Trophoblast cell (in vitro differentiated cells and primary cell): ENCODE data around the gene GRB2.

Experiments used
- DNase-seq, 2 donors: peaks; one replicate each; pipeline ENCODE4 v3.0.0-alpha.2; 2016
- H2AFZ ChIP-seq: 2 replicates; pipeline ENCODE4 v1.6.1; 2013; ENCODE audit warnings: low read length, moderate library complexity, mild to moderate bottlenecking; ENCODE audit not compliant: insufficient read depth, poor library complexity
- H2AK5ac ChIP-seq: 2 replicates; pipeline ENCODE4 v1.6.1; 2013; ENCODE audit warnings: mild to moderate bottlenecking, low read length
- H2BK120ac ChIP-seq: 2 replicates; pipeline ENCODE4 v1.6.1; 2013; ENCODE audit warnings: low read length, mild to moderate bottlenecking, moderate library complexity; ENCODE audit not compliant: insufficient read depth, poor library complexity
- H2BK12ac ChIP-seq: 2 replicates; pipeline ENCODE4 v1.6.1; 2013; ENCODE audit warnings: mild to moderate bottlenecking, low read length, moderate library complexity
- H2BK5ac ChIP-seq: 2 replicates; pipeline ENCODE4 v1.6.1; 2013; ENCODE audit warnings: low read length, low read depth, moderate library complexity, mild to moderate bottlenecking; ENCODE audit not compliant: poor library complexity
- H3K14ac ChIP-seq: 2 replicates; pipeline ENCODE4 v1.6.1; 2013; ENCODE audit warnings: mild to moderate bottlenecking, low read length
- H3K18ac ChIP-seq: 2 replicates; pipeline ENCODE4 v1.6.1; 2013; ENCODE audit warnings: mild to moderate bottlenecking, low read length
- H3K23ac ChIP-seq: 2 replicates; pipeline ENCODE4 v1.6.1; 2013; ENCODE audit warnings: low read length
- H3K27ac ChIP-seq: 2 replicates; pipeline ENCODE4 v1.5.1; 2013; ENCODE audit warnings: low read depth, mild to moderate bottlenecking, inconsistent platforms, low read length, moderate library complexity
- H3K27me3 ChIP-seq: 2 replicates; pipeline ENCODE4 v1.6.1; 2013; ENCODE audit warnings: inconsistent platforms, mild to moderate bottlenecking, low read length, moderate library complexity; ENCODE audit not compliant: insufficient read depth
- H3K36me3 ChIP-seq, 2 experiments: 1 replicate in 1 of 2; 2 replicates in 1 of 2; pipeline ENCODE4 v1.6.1; 2013; ENCODE audit warnings: low read length in 2 of 2, mild to moderate bottlenecking in 2 of 2, moderate library complexity in 1 of 2; ENCODE audit not compliant: insufficient read depth in 2 of 2, control insufficient read depth in 1 of 2
- H3K4ac ChIP-seq: 2 replicates; pipeline ENCODE4 v1.6.1; 2013; ENCODE audit warnings: low read depth, mild to moderate bottlenecking, low read length, moderate library complexity
- H3K4me1 ChIP-seq, 2 experiments: 1 replicate in 1 of 2; 2 replicates in 1 of 2; pipeline ENCODE4 v1.6.1; 2013; ENCODE audit warnings: low read length in 2 of 2, mild to moderate bottlenecking in 2 of 2, moderate library complexity in 1 of 2; ENCODE audit not compliant: insufficient read depth in 2 of 2, control insufficient read depth in 1 of 2
- H3K4me2 ChIP-seq: 2 replicates; pipeline ENCODE4 v1.6.1; 2013; ENCODE audit warnings: inconsistent platforms, mild to moderate bottlenecking, low read length, moderate library complexity
- H3K4me3 ChIP-seq: 2 replicates; pipeline ENCODE4 v1.5.1; 2013; ENCODE audit warnings: mild to moderate bottlenecking, low read depth, low read length, inconsistent platforms
- H3K79me1 ChIP-seq: one replicate; pipeline ENCODE4 v1.6.1; 2013; ENCODE audit warnings: low read length
- H3K79me2 ChIP-seq: 2 replicates; pipeline ENCODE4 v1.6.1; 2013; ENCODE audit warnings: low read length, mild to moderate bottlenecking; ENCODE audit not compliant: control insufficient read depth, insufficient read depth, poor library complexity
- H3K9ac ChIP-seq: 2 replicates; pipeline ENCODE4 v1.6.1; 2013; ENCODE audit warnings: mild to moderate bottlenecking, low read length
- H3K9me3 ChIP-seq: 2 replicates; pipeline ENCODE4 v1.6.1; 2013; ENCODE audit warnings: low read depth, mild to moderate bottlenecking, control low read depth, inconsistent platforms, low read length; ENCODE audit not compliant: insufficient read depth
- H4K12ac ChIP-seq: 2 replicates; pipeline ENCODE4 v1.6.1; 2013; ENCODE audit warnings: low read depth, mild to moderate bottlenecking, low read length, moderate library complexity
- H4K8ac ChIP-seq: 2 replicates; pipeline ENCODE4 v1.6.1; 2013; ENCODE audit warnings: low read depth, mild to moderate bottlenecking, low read length, moderate library complexity
- H4K91ac ChIP-seq: one replicate; pipeline ENCODE4 v1.6.1; 2013; ENCODE audit warnings: low read depth, mild to moderate bottlenecking, low read length, moderate library complexity
- WGBS: extraction: QIAGEN DNeasy Blood & Tissue Kit; methylation state at CpG from one replicate; pipeline ENCODE4 v1.1.7; 2013; ENCODE audit warnings: missing lambda C conversion rate; ENCODE audit not compliant: insufficient read length, insufficient coverage; ENCODE audit errors: extremely low coverage; 5-methylcytosine and 5-hydroxymethylcytosine counted together

The GRB2 gene

GRCh38 chr17:75321506-75321905, 84.0 kb downstream of the GRB2 start:
- no CpG with 5 or more reads among the region's 10 CpGs for WGBS

GRCh38 chr17:75319904-75320691, 85.4 kb downstream of the GRB2 start:
- H2BK12ac ChIP-seq, result no peak overlapping the region
- H2BK120ac ChIP-seq, result no peak overlapping the region
- H3K9me3 ChIP-seq, result peaks cover 2% of the 10 kb centered on the region
- H3K18ac ChIP-seq, result no peak overlapping the region
- H3K27ac ChIP-seq, result no peak overlapping the region
- no peaks in the 10 kb centered on the region for H3K79me1 ChIP-seq
- H3K9ac ChIP-seq, result no peak overlapping the region
- H3K4ac ChIP-seq, result no peak overlapping the region
- H3K4me2 ChIP-seq, result no peak overlapping the region
- no CpG with 5 or more reads among the region's 20 CpGs for WGBS
- H3K4me1 ChIP-seq, result peaks cover 0 to 3% of the 10 kb centered on the region in 2 experiments
- no peak overlapping the region for H3K4me3 ChIP-seq
- H2AK5ac ChIP-seq, result no peak overlapping the region
- H3K23ac ChIP-seq, result no peak overlapping the region
- H4K91ac ChIP-seq, result no peak overlapping the region
- H2BK5ac ChIP-seq, result no peak overlapping the region
- peak; percentile 31 to 57 for DNase-seq
- H3K36me3 ChIP-seq, result peaks cover 33 to 44% of the 10 kb centered on the region in 2 experiments
- H3K27me3 ChIP-seq, result no peaks in the 10 kb centered on the region
- H3K79me2 ChIP-seq, result no peaks in the 10 kb centered on the region
- no peak overlapping the region for H4K8ac ChIP-seq
- no peak overlapping the region for H3K14ac ChIP-seq
- no peak overlapping the region for H2AFZ ChIP-seq
- no peak overlapping the region for H4K12ac ChIP-seq

More at GRCh38 chr17:75321506-75321905, 84.0 kb downstream of the GRB2 start:
- Histone ChIP-seq H3K23ac (no peak overlapping the region), H3K9me3 (peaks cover 2% of the 10 kb centered on the region), H3K36me3 (peaks cover 33 to 42% of the 10 kb centered on the region in 2 experiments), H3K14ac (no peak overlapping the region), H2BK5ac (no peak overlapping the region), H2BK12ac (no peak overlapping the region), H3K27me3 (no peaks in the 10 kb centered on the region), H2AFZ (no peak overlapping the region), H3K79me1 (peaks cover 3% of the 10 kb centered on the region), H2AK5ac (no peak overlapping the region), H4K12ac (no peak overlapping the region), H3K9ac (no peak overlapping the region), H3K27ac (no peak overlapping the region), H3K4me1 (peaks cover 5 to 12% of the 10 kb centered on the region in 2 experiments), H2BK120ac (no peak overlapping the region), H3K4me3 (no peak overlapping the region), H4K91ac (no peak overlapping the region), H3K79me2 (no peaks in the 10 kb centered on the region), H3K4me2 (no peak overlapping the region), H4K8ac (no peak overlapping the region), H3K18ac (no peak overlapping the region), H3K4ac (no peak overlapping the region)
- peak; percentile 60 to 68 for DNase-seq

GRCh38 chr17:75318615-75319222, 86.8 kb downstream of the GRB2 start:
- H3K36me3 ChIP-seq, result peaks cover 31 to 44% of the 10 kb centered on the region in 2 experiments
- H2AFZ ChIP-seq, result no peak overlapping the region
- DNase-seq, result no peak
- H3K79me1 ChIP-seq, result no peaks in the 10 kb centered on the region
- no peak overlapping the region for H4K8ac ChIP-seq
- no peak overlapping the region for H2BK12ac ChIP-seq
- no peak overlapping the region for H2BK120ac ChIP-seq
- no peak overlapping the region for H3K23ac ChIP-seq
- no peak overlapping the region for H4K12ac ChIP-seq
- no peak overlapping the region for H3K14ac ChIP-seq
- H3K27me3 ChIP-seq, result no peaks in the 10 kb centered on the region
- peaks cover 4% of the 10 kb centered on the region for H3K9me3 ChIP-seq
- no CpG with 5 or more reads among the region's 10 CpGs for WGBS
- no peak overlapping the region for H3K4me2 ChIP-seq
- H2AK5ac ChIP-seq, result no peak overlapping the region
- H3K4me1 ChIP-seq, result peaks cover 0 to 6% of the 10 kb centered on the region in 2 experiments
- no peak overlapping the region for H3K9ac ChIP-seq
- H3K27ac ChIP-seq, result no peak overlapping the region
- H2BK5ac ChIP-seq, result no peak overlapping the region
- no peak overlapping the region for H3K4me3 ChIP-seq
- H3K4ac ChIP-seq, result no peak overlapping the region
- H4K91ac ChIP-seq, result no peak overlapping the region
- H3K79me2 ChIP-seq, result no peaks in the 10 kb centered on the region
- no peak overlapping the region for H3K18ac ChIP-seq

DNA sequence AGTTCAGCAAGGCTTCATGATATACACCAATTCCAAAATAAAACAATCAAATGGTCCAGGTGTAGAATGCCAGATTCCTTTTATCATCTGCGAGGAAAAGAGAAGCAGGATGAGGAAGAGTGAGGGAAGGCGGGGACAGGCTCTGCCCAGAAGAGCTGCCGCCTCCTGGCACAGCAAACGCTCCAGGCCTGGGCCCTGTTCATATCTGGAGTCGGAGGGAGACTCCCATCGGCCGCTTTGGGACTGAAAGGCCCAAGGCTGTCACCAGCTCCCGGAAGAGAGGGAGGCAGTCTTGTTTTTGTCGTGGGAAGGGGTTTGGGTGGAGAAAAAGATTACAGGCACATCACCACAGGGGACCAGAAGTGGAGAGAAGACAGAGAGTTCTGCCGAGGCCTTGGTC, 87.3 kb downstream of the GRB2 start:
- Histone ChIP-seq H3K9ac (no peak overlapping the region), H3K27ac (no peak overlapping the region), H2AFZ (no peak overlapping the region), H3K36me3 (peaks cover 32 to 44% of the 10 kb centered on the region in 2 experiments), H3K4ac (no peak overlapping the region), H3K4me2 (no peak overlapping the region), H3K9me3 (peaks cover 4% of the 10 kb centered on the region), H3K79me1 (no peaks in the 10 kb centered on the region), H3K4me1 (peaks cover 0 to 6% of the 10 kb centered on the region in 2 experiments), H2BK12ac (no peak overlapping the region), H3K18ac (no peak overlapping the region), H3K14ac (no peak overlapping the region), H4K91ac (no peak overlapping the region), H4K8ac (no peak overlapping the region), H2AK5ac (no peak overlapping the region), H3K27me3 (no peaks in the 10 kb centered on the region), H3K79me2 (no peaks in the 10 kb centered on the region), H4K12ac (no peak overlapping the region), H2BK120ac (no peak overlapping the region), H2BK5ac (no peak overlapping the region), H3K4me3 (no peak overlapping the region), H3K23ac (no peak overlapping the region)
- WGBS, result no CpG with 5 or more reads among the region's 10 CpGs
- no peak for DNase-seq
